Measurements from ENCODE around the gene WFDC1. TPM values are rescaled to one million over a fixed set of nuclear protein-coding genes. Genes with fewer than 3 reads are reported as not detected.

Gene WFDC1
- total RNA-seq, 1 donor from 2014 or later, result 0.24 TPM

DNA sequence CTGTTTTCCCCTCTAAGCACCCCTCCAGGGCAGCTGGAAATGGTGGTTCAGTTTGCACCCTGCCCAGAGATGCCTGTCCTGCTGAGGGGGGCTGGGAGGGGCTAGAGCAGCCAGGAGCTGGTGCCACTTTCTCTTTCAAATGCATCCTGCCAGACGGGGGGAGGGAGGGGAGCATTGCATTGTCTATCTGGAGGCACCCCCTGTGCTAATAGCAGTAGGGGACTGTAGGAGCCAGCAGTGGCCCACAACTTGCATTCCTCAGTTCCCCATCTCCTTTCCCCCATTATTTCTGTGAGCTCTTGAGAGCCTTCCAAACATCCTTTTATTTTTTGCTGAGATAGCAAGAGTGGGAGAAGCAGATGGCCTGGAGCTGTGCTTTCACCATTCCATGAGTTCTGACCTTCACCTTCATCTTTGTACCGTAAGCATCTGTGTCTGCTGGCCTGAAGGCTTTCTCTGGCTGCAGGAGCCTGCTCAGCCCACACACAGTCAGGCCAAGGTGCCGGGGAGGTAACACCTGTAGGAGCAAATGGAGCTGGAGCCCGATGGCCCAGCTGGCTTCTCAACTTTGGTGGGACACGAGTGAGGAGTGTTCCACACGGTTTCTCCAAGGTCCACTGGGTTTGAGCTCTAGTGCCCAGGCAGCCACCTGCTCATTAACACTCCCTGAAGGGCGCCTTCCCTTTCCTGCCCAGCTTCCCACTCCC lies 5.2 kb downstream of the WFDC1 start:
- H3K4me3 Mint-ChIP-seq (ENCODE audit: unreplicated experiment), result no peak overlapping the region
- H3K27me3 Mint-ChIP-seq (ENCODE audit: unreplicated experiment), result peaks cover 65% of the 10 kb centered on the region
- no peaks in the 10 kb centered on the region for H3K9me3 Mint-ChIP-seq (ENCODE audit: unreplicated experiment)
- no peak overlapping the region for H3K27ac Mint-ChIP-seq (ENCODE audit: unreplicated experiment)
- H3K36me3 Mint-ChIP-seq (ENCODE audit: unreplicated experiment), result no peaks in the 10 kb centered on the region
- TF ChIP-seq CTCF (IDR thresholded peaks at IDR 0.05), result no peak
- peaks cover 17% of the 10 kb centered on the region for H3K4me1 Mint-ChIP-seq (ENCODE audit: unreplicated experiment)
- no peak for DNase-seq (ENCODE audit: extremely low spot score, unreplicated experiment)

- Mint-ChIP-seq H3K4me3 (ENCODE audit: unreplicated experiment) (no peak overlapping the region), H3K9me3 (ENCODE audit: unreplicated experiment) (no peaks in the 10 kb centered on the region), H3K36me3 (ENCODE audit: unreplicated experiment) (no peaks in the 10 kb centered on the region), H3K27ac (ENCODE audit: unreplicated experiment) (no peak overlapping the region), H3K4me1 (ENCODE audit: unreplicated experiment) (peaks cover 7% of the 10 kb centered on the region), H3K27me3 (ENCODE audit: unreplicated experiment) (peaks cover 60% of the 10 kb centered on the region)
- DNase-seq (ENCODE audit: extremely low spot score, unreplicated experiment), result no peak
- TF ChIP-seq CTCF (IDR thresholded peaks at IDR 0.05), result no peak
Measured at GRCh38 chr16:84302111-84302954, 7.7 kb downstream of the WFDC1 start.

- no peak for TF ChIP-seq CTCF (IDR thresholded peaks at IDR 0.05)
- no peak overlapping the region for H3K4me3 Mint-ChIP-seq (ENCODE audit: unreplicated experiment)
- no peaks in the 10 kb centered on the region for H3K9me3 Mint-ChIP-seq (ENCODE audit: unreplicated experiment)
- H3K27me3 Mint-ChIP-seq (ENCODE audit: unreplicated experiment), result peaks cover 65% of the 10 kb centered on the region
- peaks cover 7% of the 10 kb centered on the region for H3K4me1 Mint-ChIP-seq (ENCODE audit: unreplicated experiment)
- H3K27ac Mint-ChIP-seq (ENCODE audit: unreplicated experiment), result no peak overlapping the region
- DNase-seq (ENCODE audit: extremely low spot score, unreplicated experiment), result no peak
- H3K36me3 Mint-ChIP-seq (ENCODE audit: unreplicated experiment), result no peaks in the 10 kb centered on the region
Measured at GRCh38 chr16:84303023-84303422, 8.3 kb downstream of the WFDC1 start.

DNA sequence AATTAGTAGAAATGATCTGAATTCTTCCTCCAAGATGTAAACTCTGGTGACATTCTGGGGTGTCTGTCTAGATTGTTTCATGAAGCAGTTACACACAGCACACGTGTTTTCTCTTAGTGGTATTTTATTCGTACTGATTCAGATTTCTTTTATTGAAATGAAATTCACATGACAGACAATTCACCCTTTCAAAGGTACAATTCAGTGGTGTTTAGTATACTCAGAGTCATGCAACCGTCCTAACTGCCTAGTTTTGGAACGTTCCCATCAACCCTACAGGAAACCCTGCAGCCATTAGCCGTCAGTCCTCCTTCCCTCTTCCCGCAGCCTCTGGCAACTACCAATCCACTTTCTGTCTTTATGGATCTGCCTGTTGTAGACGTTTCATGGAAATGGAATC lies 8.8 kb downstream of the WFDC1 start:
- peaks cover 61% of the 10 kb centered on the region for H3K27me3 Mint-ChIP-seq (ENCODE audit: unreplicated experiment)
- no peak overlapping the region for H3K27ac Mint-ChIP-seq (ENCODE audit: unreplicated experiment)
- no peaks in the 10 kb centered on the region for H3K36me3 Mint-ChIP-seq (ENCODE audit: unreplicated experiment)
- no peak for DNase-seq (ENCODE audit: extremely low spot score, unreplicated experiment)
- no peak overlapping the region for H3K4me3 Mint-ChIP-seq (ENCODE audit: unreplicated experiment)
- H3K9me3 Mint-ChIP-seq (ENCODE audit: unreplicated experiment), result no peaks in the 10 kb centered on the region
- H3K4me1 Mint-ChIP-seq (ENCODE audit: unreplicated experiment), result peaks cover 7% of the 10 kb centered on the region
- no peak for TF ChIP-seq CTCF (IDR thresholded peaks at IDR 0.05)

DNA sequence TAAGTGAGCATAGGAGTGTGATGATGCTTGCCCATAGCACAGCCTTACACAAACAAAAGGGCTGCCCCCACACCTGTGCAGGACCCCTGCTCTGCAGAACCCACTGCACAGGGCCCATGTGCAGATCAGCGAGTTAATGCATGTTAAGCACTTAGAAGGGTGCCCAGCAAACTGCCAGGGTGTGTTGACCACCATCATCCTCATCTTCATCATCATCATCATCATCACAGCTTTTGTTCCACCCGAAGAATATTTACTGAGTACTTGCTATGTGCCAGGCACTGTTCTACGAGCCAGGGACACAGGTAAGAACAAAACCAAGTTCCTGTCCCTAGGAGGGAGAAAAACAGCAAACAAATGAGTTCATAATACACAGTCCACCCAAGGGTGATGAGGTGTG lies 11.9 kb downstream of the WFDC1 start:
- Mint-ChIP-seq H3K4me1 (ENCODE audit: unreplicated experiment) (peaks cover 3% of the 10 kb centered on the region), H3K36me3 (ENCODE audit: unreplicated experiment) (no peaks in the 10 kb centered on the region), H3K9me3 (ENCODE audit: unreplicated experiment) (no peaks in the 10 kb centered on the region), H3K27ac (ENCODE audit: unreplicated experiment) (no peak overlapping the region), H3K27me3 (ENCODE audit: unreplicated experiment) (peaks cover 51% of the 10 kb centered on the region), H3K4me3 (ENCODE audit: unreplicated experiment) (no peak overlapping the region)
- TF ChIP-seq CTCF (IDR thresholded peaks at IDR 0.05), result no peak
- no peak for DNase-seq (ENCODE audit: extremely low spot score, unreplicated experiment)
